H4 (cell line): Measurements from ENCODE around the gene ADGRB3. TPM values are rescaled to one million over a fixed set of nuclear protein-coding genes. Genes with fewer than 3 reads are reported as not detected.

Source experiments
- DNase-seq: peaks from one replicate; pipeline ENCODE4 v3.0.0-alpha.2; 2015; ENCODE audit warnings: low spot score
- total RNA-seq: library from RNA; depleted of rRNA; stranded (reverse); fragments of >200 nt; shearing (Covaris generic); gene quantifications from 2 replicates; pipeline ENCODE4 v1.2.3, GENCODE V29; 2014

ADGRB3 gene
- total RNA-seq, 1 experiment from 2014 or later, result 0.79 TPM

DNA sequence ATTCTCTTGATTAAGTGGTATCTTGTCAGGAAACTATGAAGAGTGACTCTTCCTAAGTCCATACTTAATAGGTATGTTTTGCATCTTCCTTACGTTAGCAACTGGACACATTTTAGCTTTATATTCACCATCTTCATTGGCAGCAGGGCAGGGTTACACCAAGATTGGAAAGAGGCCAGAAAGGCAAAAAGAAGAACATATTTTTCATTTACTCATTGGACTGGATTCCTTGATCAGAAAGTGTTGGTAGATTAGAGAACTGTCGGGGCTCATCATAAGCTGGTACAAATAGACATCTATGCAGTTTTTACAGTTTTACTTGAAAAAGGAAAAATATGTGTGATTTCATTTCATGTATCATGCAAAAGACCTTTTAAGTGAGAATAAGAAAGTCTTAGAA, 696.8 kb downstream of the ADGRB3 start:
- no peak for DNase-seq

DNA sequence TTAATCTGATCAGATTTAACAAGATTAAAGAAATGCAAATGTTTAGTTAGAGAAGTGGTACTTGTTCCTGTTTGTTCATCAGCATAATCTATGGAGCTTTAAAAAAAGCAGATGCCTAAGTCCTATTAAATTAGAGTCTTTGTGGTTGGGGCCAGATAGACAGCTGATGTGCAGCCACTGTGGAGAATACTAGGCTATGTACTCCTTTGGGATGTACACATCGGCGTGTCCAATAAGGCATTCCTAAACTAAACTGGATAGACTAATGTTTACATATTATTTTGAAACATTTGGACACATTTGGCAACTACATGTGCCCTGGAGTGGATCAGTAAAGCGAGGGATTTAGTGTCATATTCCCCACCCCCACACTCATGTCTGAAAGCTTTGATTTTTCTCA, 702.2 kb downstream of the ADGRB3 start:
- DNase-seq, result no peak

DNA sequence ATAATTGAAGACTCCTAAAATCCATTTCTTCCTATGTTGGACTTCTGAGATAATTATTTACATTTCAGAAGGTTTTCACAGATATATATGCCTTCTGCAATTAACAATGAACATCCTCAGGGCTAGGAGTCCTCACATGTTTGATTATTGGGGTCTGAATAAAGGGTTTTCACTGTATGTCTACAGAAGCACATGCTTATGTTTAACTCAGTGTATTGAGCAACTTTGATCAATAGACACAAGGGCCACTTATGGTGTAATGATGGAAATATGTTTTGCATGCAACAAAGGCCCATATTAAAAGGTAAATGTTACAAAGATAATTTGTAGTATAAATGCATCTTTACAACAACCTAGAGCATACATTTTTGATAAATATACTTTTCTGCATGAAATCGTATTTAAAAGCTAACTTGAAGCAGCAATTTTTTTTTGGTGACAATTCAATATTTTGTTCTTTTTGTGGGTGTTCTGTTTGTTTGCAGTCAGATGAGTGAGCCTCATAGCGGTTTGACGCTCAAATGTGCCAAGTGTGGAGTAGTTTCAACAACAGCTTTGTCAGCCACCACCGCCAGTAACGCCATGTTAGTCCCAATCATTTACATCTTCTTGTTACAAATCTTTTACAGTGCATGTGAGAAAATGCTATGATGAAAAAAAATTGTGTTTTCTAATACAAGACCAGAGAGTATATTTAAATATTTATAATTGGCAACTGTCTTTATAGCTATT, 703.5 kb downstream of the ADGRB3 start:
- no peak for DNase-seq

DNA sequence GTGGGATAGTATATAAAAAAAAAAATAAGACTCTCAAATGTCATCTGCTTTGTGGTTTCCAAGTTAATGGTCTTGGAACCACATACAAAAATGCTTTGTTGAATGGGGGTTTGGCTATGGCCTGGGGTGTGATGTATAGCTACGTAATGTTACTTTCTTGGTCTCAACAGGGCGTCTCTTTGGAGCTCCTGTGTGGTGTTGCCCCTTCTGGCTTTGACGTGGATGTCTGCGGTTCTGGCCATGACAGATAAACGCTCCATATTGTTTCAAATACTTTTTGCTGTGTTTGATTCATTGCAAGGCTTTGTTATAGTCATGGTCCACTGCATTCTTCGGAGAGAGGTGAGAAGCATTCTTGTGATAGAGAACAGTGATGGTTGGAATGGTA, 704.1 kb downstream of the ADGRB3 start:
- no peak for DNase-seq

DNA sequence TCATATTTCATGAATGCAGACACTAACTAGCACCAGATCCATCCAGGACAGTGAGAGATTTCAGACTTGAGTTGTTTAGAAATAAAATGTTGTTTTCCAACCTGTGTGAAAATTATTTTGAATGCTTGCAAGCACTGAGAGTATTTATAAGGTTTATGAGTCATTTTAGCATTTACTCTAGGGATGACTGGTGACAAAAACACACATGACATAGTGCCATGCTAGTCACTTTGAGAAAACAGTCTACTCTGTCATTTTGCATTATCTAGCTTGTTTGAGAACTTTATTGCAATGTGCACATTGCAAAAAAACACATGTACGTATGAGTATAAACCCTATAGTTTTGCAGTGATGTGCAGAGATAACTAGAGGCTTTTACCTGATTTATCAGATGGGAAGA, 705.1 kb downstream of the ADGRB3 start:
- DNase-seq, result no peak

DNA sequence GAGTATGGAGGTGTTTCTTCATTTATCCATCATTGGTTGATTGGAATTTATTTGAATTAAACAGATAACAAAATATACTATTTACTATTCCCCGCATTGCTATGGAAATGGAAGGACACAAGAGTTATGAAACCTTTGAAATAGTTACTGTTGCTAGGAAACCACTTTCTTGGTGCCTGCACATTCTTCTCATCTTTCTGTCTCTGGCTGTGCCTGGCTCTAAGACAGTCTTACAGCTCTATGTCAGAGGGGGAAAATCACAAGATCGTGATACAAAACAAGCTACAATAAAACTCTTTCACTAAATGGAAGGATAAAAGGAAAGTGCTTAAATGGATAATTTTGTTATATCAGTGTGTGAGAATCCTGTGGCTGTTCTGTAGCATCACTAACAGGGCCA, 708.8 kb downstream of the ADGRB3 start:
- DNase-seq, result no peak

DNA sequence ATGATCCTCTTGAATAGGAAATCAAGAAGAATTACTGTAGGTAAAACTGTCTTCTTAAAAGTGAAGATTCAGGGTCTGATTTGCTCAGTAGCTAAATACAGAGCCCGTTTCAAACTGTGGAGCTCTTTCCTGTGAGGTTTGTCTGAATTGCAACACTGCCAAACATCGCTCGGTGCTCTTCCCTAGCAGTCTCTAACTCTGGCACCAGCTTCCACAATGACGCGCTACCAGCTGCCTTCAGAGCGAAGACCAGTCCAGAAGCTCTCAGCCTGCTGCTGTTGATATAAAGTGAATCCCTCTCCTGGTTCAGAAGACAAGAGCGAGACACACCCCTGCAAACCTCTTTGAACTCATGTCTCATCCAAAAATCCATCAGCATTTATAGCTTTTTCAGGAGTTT, 714.7 kb downstream of the ADGRB3 start:
- DNase-seq, result no peak

DNA sequence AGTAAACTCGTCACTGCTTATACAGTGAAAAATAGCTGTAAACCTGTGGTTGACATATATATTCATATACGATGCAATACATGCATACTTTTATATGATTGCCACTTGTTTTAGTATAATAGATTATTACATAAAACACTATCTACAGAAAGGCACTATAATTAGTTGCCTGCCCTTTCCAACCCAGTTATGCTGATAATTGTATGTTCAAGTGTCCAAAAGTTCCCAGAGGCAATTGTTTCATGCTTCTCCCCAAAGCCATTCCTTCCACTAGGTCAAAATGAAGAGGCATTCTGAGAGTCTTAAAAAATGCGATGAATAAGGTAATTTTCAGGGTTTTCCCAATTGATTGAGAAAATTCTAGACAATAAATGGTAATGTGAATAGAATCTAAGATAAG, 727.1 kb downstream of the ADGRB3 start:
- DNase-seq, result no peak

DNA sequence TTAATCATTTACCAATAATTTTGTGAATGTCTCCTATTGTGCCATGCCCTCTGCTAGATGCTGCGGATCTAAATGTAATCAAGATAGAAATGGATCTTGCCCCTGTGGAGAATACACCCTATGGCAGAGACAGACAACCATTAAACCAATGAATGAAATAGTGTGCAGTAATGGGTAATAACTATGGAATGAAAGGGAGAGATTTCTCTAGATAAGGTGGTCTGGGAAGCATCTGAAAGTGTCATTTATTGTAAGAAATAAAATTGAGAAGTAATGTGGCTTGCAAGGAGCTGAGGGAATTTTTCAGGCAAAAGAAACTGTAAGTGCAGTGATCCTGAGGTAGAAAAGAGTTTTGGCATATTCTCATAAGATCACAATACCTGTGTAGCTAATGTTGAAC, 731.7 kb downstream of the ADGRB3 start:
- no peak for DNase-seq

DNA sequence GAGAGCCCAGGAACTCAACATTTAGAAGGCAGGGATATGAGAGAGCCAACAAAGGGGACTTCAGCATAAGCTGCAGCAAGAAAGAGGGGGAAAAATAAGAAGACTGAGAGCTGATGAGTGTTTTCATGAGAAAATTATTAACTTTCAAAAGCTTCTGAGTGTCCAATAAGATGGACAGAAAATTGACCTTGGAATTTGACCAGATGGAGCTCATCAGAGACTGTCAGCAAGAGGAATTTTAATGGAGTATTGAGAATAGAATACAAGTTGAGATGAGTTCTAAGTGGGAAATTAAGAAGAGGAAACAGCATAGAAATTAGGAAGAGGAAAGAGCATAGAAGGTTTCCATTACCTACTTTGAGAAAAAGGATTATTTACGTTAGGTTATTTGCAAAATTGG, 733.5 kb downstream of the ADGRB3 start:
- no peak for DNase-seq

DNA sequence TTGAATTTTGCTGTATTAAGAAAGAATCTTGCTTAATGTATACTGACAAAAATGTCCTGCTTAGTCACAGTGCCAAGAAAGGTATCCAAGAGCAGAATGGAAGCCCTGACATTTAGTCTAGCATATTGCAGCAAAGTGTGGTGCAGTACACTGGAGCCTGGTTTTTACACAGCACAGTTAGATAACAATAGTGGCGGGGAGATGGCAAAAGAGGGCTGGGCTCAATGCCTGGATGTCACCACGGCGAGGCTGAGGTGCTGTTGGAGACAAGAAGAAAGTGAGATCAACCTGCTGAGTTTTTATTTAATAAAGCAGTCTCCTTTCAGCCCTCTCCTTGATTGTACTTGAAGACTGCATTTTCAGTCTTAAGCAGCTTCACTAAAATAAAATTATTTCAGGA, 735.7 kb downstream of the ADGRB3 start:
- DNase-seq, result no peak

DNA sequence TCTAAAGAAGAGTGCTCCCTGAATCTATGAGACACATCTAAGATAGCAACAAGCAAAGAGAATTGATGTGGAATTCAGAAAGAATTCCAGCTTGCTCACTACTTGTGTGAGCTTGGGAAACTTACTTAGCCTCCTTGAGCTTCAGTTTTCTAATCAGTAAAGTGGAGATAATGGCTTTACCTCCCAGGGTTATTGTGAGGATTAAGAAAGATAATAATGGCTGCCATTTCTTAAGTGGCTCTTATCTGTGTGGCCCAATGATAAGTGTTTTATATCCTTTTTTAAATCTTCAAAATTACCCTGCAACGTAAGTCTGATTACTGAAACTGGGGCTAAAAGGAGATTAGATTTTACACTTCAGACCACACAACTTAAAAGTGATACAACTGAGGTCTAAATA, 743.2 kb downstream of the ADGRB3 start:
- no peak for DNase-seq

DNA sequence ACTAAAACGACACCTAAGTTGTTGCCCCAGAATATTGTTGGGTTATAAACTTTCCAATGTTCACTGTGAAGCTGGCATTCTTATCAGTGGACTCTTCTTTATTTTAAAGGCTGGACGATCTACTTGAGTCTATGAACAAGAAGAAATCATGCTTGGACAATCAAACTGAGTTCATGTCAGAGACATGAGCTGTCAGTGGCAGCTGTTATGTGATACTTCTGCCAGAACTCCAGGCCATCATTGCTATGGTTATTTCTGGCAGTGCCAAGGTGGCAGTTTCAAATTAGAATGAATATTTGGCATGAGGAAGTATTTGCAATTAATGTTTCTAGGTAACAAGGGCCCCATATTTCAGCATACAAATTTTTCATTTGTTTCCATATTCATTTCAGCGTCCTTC, 744.4 kb downstream of the ADGRB3 start:
- DNase-seq, result no peak

DNA sequence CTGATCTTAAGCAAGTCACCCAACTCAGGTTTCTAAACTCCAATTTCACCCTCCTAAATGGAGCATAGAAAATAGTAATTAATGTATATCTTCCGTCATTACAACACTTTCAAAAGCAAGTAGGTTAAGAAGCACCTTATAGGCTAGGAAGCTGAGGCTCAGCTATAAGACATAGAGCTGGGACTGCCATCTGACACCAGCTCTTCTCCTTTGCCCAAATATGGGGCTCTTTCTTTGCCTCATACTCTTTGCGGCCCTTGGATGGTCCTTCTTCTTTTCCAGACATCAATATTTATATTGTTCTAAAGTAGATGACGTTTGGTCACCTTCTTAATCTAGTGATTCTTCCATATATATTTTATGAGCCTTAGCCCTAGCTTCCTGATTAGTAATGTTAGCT, 748.5 kb downstream of the ADGRB3 start:
- DNase-seq, result no peak

DNA sequence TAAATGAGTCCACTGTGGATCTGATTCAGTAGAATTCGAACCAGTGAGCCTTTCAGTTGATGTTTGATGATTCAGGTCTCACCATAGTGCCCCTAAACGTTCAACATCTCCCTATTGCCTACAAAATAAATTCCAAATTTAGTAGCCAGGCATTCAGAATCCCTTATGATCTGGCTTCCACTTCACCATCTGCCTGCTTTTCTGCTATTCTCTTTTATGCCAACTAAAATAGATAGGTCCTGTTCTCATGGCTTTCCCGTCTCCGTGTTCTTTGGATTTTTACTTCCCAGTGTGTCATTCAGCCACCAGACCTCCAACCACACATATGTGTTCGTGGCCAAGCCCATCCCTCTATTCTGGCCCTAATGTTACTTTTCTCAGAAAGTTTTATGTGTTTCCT, 751.3 kb downstream of the ADGRB3 start:
- DNase-seq, result no peak

DNA sequence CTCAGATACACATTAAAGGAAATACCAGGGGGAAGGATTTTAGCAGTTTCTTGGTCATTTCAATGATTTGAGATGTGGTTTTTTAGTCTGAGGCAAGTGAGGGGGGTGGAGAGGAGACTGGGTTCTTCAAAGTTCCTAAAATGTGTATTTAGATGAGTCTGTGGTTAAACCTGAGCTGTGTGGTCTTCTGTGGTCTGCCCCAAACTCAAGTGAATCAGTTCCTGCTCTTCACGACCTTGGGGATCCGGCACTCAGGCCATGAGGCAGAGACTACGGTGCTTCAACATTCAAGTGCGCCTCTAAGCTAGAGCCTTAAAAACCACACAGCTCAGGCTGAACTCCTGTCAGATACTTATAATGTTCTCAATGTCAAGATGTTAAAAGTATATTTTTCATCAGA, 755.0 kb downstream of the ADGRB3 start:
- DNase-seq, result peak; percentile 4

DNA sequence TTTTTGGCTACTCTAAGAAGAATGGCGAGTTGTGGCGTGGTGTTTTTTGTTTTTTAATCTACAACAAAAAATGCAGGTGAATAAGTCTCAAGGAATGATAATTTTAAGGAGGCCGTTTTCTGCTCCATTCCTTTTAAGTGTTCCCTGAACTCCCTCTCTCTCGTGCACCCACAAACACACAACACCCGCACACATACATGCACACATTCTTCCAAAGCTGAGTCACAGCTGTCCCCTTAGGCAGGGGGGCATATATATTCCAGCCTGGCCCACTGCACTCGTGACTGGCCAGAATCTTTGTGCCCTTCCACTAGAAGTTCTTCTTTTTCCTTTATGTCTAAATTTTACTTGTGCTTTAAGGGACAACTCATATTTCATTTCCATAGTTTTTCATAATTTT, 756.0 kb downstream of the ADGRB3 start:
- DNase-seq, result peak; percentile 8

DNA sequence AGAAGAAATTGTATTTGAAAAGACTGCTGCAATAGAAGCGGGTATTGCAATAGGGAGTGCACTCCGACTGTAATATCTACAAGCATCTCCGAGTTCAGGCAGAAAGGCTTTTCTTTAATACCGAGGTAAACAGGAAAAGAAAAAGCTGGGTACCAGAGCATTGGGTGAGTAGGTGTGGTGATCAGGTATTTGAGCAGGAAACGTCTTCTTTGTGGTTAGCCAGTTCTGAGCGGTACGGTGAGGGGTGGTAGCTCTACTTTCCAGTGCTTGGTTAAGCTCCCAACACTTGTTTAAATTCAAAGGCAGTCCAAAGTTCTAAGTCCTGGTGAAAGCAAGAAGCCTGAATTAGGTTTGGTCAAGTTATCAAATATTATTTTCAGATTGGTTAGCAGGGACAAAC, 757.7 kb downstream of the ADGRB3 start:
- no peak for DNase-seq

DNA sequence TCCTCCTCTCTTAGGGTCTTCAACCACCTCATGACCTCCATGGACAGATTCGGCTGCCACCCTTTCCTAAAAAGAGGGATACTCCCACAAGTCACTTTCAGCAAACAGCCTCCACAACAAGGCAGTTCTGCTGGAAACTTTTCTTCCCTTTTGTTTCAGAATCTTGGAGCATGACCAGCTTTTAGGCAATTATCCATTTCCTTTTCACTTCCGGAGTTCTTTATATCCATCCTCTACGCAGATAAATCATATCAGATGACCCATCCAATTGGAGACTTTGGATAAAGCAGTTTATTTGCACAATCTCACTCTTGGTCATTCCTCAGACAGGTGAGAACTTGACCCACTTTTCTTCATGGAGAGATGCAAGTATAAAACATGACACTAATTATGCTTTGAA, 763.2 kb downstream of the ADGRB3 start:
- DNase-seq, result no peak

DNA sequence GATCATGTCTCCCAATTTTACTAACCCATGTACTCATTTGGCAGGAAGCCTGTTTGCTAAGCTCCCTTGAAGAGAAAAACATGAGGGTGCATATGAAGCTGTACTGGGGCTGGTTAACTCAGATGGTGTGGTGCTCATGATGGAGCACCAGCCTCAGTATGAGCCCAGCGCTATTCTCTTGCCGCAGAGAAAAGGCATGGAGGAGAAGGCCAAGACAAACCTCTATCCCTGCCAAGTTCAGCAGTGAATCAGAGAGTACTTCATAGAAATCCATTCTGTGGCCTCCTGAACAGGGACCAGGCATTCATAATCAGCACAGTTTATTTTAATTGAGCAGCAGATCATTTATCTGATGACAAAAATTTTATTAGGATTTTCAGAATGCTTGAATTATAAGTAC, 763.6 kb downstream of the ADGRB3 start:
- DNase-seq, result no peak

DNA sequence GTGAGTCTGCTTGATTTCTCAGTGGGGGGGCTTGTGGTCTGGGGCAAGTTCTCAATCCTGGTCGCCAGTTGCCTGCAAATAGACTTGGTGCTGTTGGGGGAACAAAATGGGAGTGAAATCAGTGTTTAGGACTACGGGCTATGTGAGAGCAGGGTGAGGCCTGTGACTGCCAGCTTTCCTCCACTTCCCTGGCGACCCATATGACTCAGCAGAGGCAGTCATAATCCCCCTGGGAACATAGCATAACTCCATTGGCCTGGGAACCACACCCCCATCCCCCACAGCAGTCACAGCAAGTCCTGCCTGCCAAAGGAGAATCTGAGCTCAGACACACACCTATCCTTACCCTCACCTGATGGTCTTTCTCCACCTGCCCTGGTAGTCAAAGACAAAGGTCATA, 773.8 kb downstream of the ADGRB3 start:
- DNase-seq, result no peak

DNA sequence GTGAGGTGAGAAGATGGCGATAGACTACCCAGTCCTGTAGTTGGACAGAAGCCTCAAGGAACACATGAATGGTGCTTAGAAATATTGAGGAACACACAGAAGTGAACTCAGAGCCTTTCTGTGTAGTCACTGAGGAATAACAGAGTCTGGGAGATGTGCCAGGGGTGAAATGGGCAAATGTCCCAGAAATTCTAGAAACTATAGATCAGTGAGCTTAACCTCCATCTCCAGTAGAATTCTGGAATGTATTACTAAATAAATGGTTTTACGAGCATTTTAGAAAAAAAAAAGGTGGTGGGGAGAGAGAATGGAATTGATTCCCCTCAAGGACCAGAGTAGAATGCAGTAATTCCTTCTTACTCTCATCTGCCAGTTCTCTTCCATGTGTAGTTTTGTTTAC, 781.7 kb downstream of the ADGRB3 start:
- DNase-seq, result no peak

DNA sequence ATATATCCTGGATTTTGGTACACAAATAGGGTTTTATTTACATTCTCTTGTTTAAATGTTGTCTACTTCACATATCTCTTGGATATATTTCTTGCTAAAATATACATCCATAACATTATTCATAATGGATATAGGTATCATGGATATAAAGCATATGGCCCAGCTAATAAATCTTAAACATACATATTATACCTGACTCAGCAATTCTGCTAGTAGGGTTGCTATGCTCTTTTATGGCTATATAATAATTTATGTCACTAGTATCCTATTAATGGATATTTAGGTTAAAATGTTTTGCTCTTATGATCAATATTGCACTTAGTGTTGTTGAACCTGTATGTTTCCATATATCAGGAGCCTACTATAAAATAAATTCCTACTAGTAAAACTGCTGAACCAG, 786.2 kb downstream of the ADGRB3 start:
- DNase-seq, result no peak

DNA sequence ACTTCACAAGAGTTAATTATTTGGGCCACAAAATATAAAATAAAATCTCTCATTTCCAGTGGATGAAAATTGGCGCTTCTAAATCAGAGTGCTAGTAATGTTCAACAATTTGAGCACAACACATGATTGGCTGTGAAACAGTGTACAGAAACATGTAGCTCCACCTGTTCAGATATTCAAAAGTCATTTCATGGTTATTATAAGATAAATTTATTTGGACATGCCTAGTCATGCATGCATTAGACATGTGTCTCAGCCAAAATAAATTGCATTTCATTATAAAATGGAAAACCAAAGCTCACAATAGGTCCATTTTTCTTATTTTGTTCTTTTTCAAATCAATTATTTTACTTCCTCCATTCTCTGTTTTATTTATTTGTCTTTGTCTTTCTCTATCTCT, 786.9 kb downstream of the ADGRB3 start:
- DNase-seq, result no peak

DNA sequence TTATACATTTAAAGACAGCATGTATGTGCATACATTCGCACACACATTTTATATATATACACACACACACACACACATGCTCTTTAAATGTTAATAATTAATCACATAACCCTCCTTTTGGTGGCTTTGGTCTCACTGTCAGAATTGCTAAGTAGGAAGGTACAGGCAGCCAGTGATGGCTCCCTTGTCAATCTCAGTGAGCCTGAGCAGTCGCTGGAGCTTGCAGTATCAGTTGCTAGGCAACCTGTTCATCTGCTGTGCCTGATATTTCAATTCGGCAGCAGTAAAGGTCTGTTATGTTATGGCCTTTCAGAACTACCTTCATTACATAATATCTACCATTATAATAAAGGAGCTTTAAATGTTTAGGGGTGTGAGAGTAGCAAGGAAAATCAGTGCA, 787.4 kb downstream of the ADGRB3 start:
- no peak for DNase-seq
